Measurements from ENCODE around the gene SUCLG1. TPM values are rescaled to one million over a fixed set of nuclear protein-coding genes. Genes with fewer than 3 reads are reported as not detected.
A peak's percentile ranks its signal among the peaks of the same experiment; 100 is the strongest.
"Not testable (repeated sequence)": the region's sequence is repeated elsewhere in the genome, so short reads cannot be mapped to it uniquely, and the experiment has no call there.

SUCLG1 gene
- total RNA-seq, 2 experiments from 2014 or later: 34.2 to 37.1 TPM

GRCh38 chr2:84472856-84473565, 13.9 kb upstream of the SUCLG1 start:
- TF ChIP-seq CTCF (IDR thresholded peaks at IDR 0.05): no peak

GRCh38 chr2:84472423-84472822, 13.3 kb upstream of the SUCLG1 start:
- intact Hi-C loops (cut with DNase I, micrococcal nuclease); DNase-seq; H3K27me3 ChIP-seq (ENCODE audit: control insufficient read depth in 1 of 2, insufficient read depth in 2 of 2, low read length in 2 of 2); H3K4me3 Mint-ChIP-seq; H3K9me3 Mint-ChIP-seq; H3K4me1 ChIP-seq (ENCODE audit: insufficient read depth, low read length); H3K4me3 ChIP-seq (ENCODE audit: low read length); H3K36me3 ChIP-seq (ENCODE audit: insufficient read depth, low read length); H3K27me3 Mint-ChIP-seq; H3K9me3 ChIP-seq (ENCODE audit: control insufficient read depth in 1 of 2, insufficient read depth in 1 of 2, low read length in 2 of 2); POLR2A ChIA-PET; CTCF ChIA-PET; ATAC-seq (ENCODE audit: poor library complexity); H3K27ac ChIP-seq (ENCODE audit: low read depth in 1 of 2, low read length in 2 of 2); H3K27ac Mint-ChIP-seq; H3K4me1 Mint-ChIP-seq (ENCODE audit: low read depth); H3K36me3 Mint-ChIP-seq (ENCODE audit: low read depth): not testable (repeated sequence)

More at GRCh38 chr2:84472856-84473565, 13.9 kb upstream of the SUCLG1 start:
- H3K4me1 Mint-ChIP-seq (ENCODE audit: low read depth): no peaks in the 10 kb centered on the region
- peaks cover 9% of the 10 kb centered on the region for H3K9me3 Mint-ChIP-seq
- Histone ChIP-seq H3K27me3 (ENCODE audit: control insufficient read depth in 1 of 2, insufficient read depth in 2 of 2, low read length in 2 of 2) (no peaks in the 10 kb centered on the region), H3K9me3 (ENCODE audit: control insufficient read depth in 1 of 2, insufficient read depth in 1 of 2, low read length in 2 of 2) (peaks cover 0 to 8% of the 10 kb centered on the region in 2 experiments), H3K4me1 (ENCODE audit: insufficient read depth, low read length) (no peaks in the 10 kb centered on the region), H3K36me3 (ENCODE audit: insufficient read depth, low read length) (no peaks in the 10 kb centered on the region), H3K27ac (ENCODE audit: low read depth in 1 of 2, low read length in 2 of 2) (no peak overlapping the region), H3K4me3 (ENCODE audit: low read length) (no peak overlapping the region)
- no peak overlapping the region for H3K27ac Mint-ChIP-seq
- CTCF ChIA-PET: no interaction called here
- DNase-seq (no peak), ATAC-seq (ENCODE audit: poor library complexity) (no peak)
- peaks cover 5% of the 10 kb centered on the region for H3K36me3 Mint-ChIP-seq (ENCODE audit: low read depth)
- H3K27me3 Mint-ChIP-seq: no peaks in the 10 kb centered on the region
- intact Hi-C loops (cut with DNase I, micrococcal nuclease): no loop called here
- POLR2A ChIA-PET: no interaction called here
- H3K4me3 Mint-ChIP-seq: no peak overlapping the region

- CTCF ChIA-PET: no interaction called here
- ATAC-seq (ENCODE audit: poor library complexity) (no peak), DNase-seq (no peak)
- no peaks in the 10 kb centered on the region for H3K4me1 Mint-ChIP-seq (ENCODE audit: low read depth)
- no peak overlapping the region for H3K27ac Mint-ChIP-seq
- no peaks in the 10 kb centered on the region for H3K27me3 Mint-ChIP-seq
- no peak overlapping the region for H3K27ac ChIP-seq (ENCODE audit: low read depth in 1 of 2, low read length in 2 of 2)
- peaks cover 4% of the 10 kb centered on the region for H3K36me3 Mint-ChIP-seq (ENCODE audit: low read depth)
- H3K4me3 ChIP-seq (ENCODE audit: low read length): no peak overlapping the region
- POLR2A ChIA-PET: no interaction called here
- H3K27me3 ChIP-seq (ENCODE audit: control insufficient read depth in 1 of 2, insufficient read depth in 2 of 2, low read length in 2 of 2): no peaks in the 10 kb centered on the region
- no peaks in the 10 kb centered on the region for H3K36me3 ChIP-seq (ENCODE audit: insufficient read depth, low read length)
- H3K9me3 ChIP-seq (ENCODE audit: control insufficient read depth in 1 of 2, insufficient read depth in 1 of 2, low read length in 2 of 2): no peaks in the 10 kb centered on the region
- H3K4me3 Mint-ChIP-seq: no peak overlapping the region
- H3K9me3 Mint-ChIP-seq: peaks cover 1% of the 10 kb centered on the region
- intact Hi-C loops (cut with DNase I, micrococcal nuclease): no loop called here
- H3K4me1 ChIP-seq (ENCODE audit: insufficient read depth, low read length): no peaks in the 10 kb centered on the region
- no peak for TF ChIP-seq CTCF (IDR thresholded peaks at IDR 0.05)
Measured at GRCh38 chr2:84467389-84467788, 8.3 kb upstream of the SUCLG1 start.

- POLR2A ChIA-PET: no interaction called here
- H3K9me3 ChIP-seq (ENCODE audit: control insufficient read depth in 1 of 2, insufficient read depth in 1 of 2, low read length in 2 of 2): no peaks in the 10 kb centered on the region
- Mint-ChIP-seq H3K27me3 (no peaks in the 10 kb centered on the region), H3K9me3 (peaks cover 1% of the 10 kb centered on the region), H3K4me1 (ENCODE audit: low read depth) (peaks cover 36% of the 10 kb centered on the region), H3K36me3 (ENCODE audit: low read depth) (peaks cover 10% of the 10 kb centered on the region), H3K4me3 (peak overlapping the region; percentile 72), H3K27ac (no peak overlapping the region)
- ATAC-seq (ENCODE audit: poor library complexity) (no peak), DNase-seq (no peak)
- CTCF ChIA-PET: no interaction called here
- no peaks in the 10 kb centered on the region for H3K27me3 ChIP-seq (ENCODE audit: control insufficient read depth in 1 of 2, insufficient read depth in 2 of 2, low read length in 2 of 2)
- intact Hi-C loops (cut with DNase I, micrococcal nuclease): no loop called here
- H3K4me3 ChIP-seq (ENCODE audit: low read length): no peak overlapping the region
- peaks cover 19% of the 10 kb centered on the region for H3K4me1 ChIP-seq (ENCODE audit: insufficient read depth, low read length)
- no peak for TF ChIP-seq CTCF (IDR thresholded peaks at IDR 0.05)
- H3K27ac ChIP-seq (ENCODE audit: low read depth in 1 of 2, low read length in 2 of 2): no peak overlapping the region
- no peaks in the 10 kb centered on the region for H3K36me3 ChIP-seq (ENCODE audit: insufficient read depth, low read length)
Measured at GRCh38 chr2:84461310-84461709, 2.2 kb upstream of the SUCLG1 start.
